ENCODE measurements around the gene PIK3C2A.

DNA sequence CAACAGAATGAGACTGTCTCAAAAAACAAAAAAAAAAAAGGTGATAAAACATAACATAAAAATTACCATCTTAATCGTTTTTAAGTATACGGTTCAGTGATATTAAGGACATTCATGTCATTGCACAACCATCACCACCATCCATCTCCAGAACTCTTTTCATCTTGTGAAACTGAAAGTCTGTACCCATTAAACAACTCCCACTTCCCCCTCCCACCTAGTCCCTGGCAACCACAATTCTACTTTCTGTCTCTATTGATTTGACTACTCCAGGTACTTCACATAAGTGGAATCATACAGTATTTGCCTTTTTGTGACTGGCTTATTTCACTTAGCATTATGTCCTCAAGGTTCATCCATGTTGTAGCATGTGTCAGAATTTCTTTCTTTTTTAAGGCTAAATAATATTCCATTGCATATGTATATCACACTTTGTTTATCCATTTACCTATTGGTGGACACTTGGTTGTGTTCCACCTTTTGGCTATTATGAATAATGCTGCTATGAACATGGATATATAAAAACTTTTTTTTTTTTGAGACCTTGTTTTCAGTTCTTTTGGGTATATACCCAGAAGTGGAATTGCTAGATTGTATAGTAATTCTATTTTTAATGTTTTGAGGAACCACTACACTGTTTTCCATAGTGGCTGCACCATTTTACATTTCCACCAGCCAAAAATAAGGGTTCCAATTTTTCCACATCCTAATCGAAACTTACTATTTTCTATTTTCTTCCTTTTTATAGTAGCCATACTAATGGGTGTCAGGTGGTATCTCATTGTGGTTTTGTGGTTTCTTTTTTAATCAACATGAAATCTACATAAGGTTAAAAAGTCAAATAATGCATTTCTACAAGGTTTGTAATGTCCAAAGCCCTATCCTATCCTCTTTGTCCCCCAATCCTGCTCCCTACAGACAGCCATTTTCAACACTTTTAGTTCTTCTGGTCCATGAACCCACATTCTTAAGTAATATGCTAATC, 23.4 kb upstream of the PIK3C2A start:
- TF ChIP-seq, protein P1, sequence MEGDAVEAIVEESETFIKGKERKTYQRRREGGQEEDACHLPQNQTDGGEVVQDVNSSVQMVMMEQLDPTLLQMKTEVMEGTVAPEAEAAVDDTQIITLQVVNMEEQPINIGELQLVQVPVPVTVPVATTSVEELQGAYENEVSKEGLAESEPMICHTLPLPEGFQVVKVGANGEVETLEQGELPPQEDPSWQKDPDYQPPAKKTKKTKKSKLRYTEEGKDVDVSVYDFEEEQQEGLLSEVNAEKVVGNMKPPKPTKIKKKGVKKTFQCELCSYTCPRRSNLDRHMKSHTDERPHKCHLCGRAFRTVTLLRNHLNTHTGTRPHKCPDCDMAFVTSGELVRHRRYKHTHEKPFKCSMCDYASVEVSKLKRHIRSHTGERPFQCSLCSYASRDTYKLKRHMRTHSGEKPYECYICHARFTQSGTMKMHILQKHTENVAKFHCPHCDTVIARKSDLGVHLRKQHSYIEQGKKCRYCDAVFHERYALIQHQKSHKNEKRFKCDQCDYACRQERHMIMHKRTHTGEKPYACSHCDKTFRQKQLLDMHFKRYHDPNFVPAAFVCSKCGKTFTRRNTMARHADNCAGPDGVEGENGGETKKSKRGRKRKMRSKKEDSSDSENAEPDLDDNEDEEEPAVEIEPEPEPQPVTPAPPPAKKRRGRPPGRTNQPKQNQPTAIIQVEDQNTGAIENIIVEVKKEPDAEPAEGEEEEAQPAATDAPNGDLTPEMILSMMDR (IDR thresholded peaks at IDR 0.05) = no peak
- TF ChIP-seq POLR2A (IDR thresholded peaks at IDR 0.05) (no peak), POLR2AphosphoS5 (IDR thresholded peaks at IDR 0.05) (no peak)

Measured in sigmoid colon (tissue), 4 donors.